SIG-M5 treated with dmso at 0.1 percent for 504 hours (cell line): ENCODE results near the gene NMNAT3.

ENCODE experiments used
- DNase-seq: peaks from one replicate; lab custom pipeline; 2025; ENCODE audit not compliant: unreplicated experiment; lab: John Stamatoyannopoulos, UW

The NMNAT3 gene

DNA sequence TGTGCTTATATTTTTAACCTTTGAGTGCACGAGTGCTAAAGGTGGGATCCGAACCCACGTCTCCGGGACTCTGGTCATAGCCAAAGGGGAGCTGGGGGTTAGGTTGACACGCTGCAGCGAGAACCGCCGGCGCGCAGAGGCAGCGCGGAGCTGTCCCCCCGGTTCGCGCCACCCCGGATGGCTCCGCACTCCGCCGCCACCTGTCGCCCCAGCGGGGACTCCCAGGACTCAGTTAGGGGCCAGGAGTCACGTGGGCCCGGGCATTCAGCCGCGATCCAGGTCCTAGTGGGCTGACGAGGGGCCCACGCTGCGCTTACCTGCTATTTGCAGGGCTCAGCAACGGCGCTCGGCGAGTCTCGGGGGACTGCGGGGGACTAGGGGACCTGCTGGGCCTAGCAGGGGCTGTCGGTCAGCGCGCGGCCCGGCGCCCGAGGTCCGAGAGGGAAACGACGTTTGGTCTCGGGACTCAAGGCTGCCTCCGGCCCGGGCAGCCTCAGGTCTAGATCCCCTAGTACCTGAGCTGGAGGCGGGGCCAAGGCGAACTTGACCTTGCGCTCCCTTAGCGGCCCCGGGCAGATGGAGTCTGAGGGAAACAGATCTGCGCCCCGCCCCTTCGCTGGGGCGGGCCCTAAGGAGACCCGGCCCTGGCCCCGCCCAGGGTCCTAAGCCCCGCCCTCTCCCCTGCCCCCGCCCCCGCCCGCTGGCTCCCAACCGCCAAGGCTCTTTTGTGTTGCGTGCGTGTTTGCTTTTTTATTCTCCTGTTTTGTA, at the start of gene NMNAT3:
Gene NMNAT3 (minus strand): TSS at position 585 of the 768 bp plus-strand sequence. CDS start 50,248 bp downstream, outside the sequence.
- DNase-seq, result peak; percentile 70

DNA sequence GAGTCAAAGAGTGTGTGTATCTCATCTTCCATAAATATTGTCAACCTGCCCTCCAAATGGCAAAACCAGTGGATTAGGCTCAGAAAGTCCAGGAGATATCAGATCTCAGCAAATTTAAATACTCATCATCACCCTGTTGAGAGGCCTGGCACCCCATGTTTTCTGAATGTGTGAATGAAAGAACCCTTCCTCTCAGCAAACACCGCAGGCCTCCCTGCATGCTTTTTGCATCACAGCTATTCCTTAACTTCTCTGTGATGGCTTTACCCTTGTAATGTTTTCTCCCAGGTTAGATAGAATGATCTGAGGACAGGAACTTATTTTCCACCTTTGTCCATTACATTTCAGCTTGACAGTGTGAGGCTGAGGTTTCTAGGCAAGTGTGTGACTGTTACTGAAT, 43.6 kb upstream of the NMNAT3 start:
- no peak for DNase-seq

DNA sequence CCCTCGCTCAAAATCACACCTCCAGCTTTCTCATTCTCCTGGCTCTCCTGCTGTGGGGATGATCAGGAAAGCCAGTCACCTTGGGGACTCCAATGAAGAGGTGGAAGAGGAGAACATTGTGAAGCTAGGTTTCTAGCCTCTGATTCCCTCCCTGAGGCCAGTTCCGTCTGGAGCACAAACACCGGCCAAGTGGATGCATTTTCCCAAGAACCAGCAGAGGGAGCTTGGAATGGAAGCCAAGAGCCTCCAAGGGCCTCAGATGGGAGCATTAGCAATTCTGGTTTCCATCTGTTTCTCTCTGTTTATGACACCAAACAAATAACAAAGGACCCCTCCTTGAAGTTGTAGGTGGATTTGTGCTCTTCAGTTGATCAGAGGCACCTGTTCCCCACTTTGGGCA, 40.6 kb upstream of the NMNAT3 start:
- peak; percentile 2 for DNase-seq

DNA sequence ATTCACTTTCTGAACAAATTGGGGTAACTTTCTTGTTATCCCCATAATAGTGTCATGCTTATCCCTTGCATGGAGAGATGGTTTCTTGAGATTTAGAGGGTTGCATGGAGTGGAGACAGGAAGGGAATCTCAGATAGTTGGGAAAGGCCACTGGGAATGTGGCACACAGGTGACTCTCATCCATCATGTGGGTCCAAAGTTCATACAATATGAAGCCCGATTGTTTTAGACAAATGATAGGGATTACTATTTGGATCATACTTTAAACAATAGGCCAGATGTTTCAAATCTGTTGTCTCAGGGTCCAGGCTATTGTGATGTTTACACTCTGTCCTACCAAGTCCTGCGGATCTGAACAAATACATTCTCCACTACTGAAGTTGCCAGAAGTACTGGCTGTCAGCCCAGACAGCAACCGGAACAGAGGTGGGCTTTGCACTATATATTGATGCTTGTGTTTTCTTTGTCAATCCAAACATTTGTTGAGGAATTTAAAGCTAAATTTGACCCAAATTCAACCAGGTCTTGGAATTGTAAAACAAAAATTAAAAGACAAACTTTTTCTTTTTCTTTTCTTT, 39.2 kb upstream of the NMNAT3 start:
- no peak for DNase-seq

DNA sequence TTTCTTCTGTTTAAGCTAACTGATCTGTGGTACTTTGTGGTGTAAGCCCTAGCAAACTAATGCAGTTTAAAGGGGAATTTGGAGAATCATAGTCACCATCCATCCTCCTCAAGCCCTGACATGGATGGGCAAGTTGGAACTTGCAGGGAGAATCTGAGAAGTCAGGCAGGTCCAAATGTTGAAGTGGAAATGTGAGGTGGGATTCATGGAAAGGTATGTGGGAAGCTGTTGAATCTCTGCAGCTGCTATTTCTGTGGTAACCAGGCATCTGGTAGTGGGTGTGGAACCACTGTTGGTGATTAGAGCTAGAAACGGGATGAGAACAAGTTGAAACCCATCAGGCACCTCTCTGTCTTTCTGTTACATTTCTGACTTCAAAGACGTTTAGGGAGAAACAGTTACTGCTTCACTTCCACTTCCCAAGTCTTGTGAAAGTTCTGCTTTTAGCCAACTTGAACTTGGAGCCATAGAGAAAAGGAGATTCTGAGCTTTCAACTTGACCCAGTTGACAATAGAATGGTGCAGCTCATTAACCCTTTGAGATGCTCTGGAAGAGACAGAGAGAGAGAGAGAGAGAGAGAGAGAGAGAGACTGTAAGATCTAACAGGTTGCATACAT, 38.1 kb upstream of the NMNAT3 start:
- DNase-seq, result peak; percentile 23

DNA sequence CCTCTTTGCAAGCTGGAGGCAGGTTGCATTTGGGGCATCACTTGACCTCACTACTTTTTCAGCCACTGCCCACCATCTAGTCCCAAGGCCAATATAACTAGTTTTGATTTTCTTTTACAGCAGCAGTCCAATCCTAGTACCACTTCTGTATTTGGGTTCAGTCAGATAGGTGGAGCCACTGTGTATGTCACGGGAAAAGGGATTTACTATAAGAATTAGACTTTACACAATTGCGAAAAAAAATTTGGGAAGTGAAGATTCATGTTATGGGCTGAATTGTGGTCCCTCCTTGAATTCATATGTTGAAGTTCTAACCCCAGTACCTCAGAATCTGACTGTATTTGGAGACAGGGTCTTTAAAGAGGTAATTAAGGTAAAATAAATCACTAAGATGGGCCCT, 37.4 kb upstream of the NMNAT3 start:
- no peak for DNase-seq

DNA sequence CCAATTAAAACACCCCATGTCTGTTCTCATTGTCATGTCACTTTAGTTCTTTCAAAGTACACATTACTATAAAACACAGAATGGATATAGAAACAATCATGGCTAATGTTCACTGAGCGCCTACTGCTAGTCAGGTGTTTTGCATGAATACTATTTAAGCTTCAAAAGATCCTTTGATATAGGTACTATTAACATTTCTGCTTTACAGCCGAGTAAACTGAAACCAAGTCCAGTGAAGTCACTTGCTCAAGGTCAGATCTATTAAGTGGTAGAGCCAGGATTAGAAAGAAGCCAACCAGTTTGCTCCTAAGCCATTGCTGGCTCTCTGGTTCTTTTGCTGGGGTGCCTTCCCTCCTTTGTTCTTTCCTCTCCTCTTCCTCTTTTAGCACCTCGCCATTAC, 32.4 kb upstream of the NMNAT3 start:
- DNase-seq, result no peak

DNA sequence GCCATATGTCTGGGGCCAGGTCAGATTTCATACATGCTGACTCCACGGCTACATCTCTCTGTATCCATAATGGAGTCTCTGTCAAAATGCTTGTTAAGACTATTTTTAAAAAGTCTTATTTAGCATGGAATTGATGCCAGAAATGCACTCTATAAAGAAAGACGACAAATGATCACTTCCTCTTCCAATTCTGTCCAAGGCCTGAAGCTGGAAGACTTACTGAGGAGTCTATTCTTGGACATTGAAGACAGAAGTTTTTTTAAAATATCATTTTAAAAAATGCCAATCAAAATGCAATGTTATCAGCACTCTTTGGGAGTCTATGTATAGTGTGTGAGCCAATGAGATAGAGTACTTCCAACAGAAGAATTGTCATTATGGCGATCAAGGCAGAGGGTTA, 27.9 kb upstream of the NMNAT3 start:
- no peak for DNase-seq

DNA sequence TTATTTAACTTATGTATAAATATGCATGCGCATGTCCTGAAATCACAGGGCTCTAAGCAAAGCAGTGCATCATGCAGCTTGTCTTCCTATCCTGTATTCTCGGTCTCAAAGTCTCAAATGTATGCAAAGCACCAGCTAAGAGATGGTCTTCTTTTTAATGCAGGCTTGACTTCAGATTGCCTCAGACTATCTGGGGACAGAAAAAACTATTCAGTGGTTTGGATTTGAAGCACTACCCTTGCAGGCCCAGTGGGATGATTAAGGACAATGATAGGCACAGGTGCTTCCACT, 18.5 kb upstream of the NMNAT3 start:
- DNase-seq, result no peak

DNA sequence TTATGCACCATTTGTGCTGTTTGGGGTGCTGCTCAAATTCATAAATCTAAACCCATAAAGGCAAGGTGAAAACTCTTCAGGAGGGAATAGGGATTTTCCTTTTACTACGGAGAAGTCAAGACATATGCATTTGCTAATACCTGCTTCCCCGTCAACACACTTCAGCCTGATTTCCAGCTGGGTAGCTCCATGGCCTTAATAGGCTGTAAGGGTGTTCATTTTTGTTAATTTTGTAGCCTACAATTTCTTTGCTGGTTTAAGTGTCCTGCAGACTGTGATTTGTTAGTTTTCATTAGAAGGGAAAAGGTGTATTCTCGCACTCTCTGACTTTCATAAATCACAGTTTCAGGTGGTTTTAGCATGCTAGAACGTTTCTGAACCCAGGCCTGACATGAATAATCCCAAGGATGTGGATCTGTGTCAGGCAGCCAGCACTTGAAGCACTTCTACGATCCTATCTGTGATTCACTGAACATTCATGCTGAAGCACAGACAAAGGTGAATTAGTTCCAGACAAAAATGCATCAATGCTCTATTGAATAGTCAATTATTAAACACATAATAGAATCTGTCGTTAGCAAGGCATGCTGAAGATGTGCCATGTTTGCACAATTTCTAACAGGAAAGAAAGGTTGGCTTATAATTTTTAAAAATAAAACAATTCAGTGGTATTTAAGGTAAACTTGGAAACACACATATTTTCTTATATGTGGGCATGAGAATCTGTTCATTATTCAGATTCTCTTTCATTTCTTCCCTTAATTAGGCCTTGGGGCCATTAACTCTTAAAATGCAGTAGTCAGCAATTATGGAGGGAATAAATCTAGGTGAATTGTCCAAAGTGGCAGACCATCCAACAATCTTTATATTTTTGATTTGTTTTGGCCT, 17.9 kb upstream of the NMNAT3 start:
- DNase-seq, result no peak

DNA sequence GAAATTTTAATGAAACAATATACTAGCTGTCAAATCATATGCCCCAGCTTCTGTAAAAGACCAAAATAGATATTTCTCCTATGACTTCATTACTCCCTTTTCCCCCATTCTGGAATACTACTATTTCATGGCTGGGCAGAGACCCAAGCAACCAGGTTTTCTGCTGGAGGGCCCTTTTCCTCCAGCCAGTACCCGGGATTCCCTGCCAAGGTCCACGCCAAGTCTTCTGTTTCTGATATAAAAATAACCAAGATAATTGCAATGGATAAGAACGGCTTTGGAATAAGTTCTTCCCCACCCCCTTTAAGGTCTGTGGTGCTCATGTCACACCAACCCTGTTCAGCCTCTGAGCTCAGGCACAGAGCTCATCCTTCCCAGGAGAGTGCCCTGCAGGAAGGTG, 17.2 kb upstream of the NMNAT3 start:
- no peak for DNase-seq

DNA sequence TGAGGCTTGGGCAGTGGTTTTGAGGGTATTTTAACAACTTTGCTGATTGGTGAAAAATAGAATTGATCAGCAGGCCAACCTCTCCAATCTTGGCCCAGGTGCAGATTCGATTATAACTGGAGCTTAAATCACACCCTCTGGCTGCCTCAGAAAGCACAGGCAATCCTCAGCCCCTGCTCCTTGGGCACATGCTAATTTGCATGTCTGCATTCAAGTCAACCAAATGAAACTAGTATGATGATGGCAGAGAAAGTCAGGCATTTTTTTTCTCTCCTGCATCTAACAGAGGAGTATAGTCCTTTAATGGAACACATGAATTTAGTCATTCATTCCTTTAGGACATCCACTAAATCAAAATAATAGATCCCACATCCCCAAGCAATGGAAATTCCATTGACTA, 16.8 kb upstream of the NMNAT3 start:
- no peak for DNase-seq

DNA sequence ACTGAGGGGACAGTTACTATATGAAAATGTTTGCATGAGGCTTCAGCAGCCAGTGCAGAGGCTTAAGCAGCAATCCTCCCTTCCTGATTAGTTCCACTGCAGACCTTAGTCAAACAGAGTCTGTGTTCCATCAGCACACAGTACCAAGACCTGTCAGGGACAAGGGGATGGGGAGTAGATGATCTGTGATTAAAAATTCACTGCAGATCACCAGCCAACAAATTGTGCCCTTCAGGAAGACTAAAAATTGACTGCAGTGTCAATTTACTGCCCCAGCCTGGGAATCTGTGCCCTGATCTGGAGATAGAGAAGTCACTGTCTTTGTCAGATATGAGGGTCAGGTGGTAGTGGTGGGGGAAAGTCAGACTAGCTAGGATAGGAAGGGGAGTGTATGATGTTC, 13.8 kb upstream of the NMNAT3 start:
- no peak for DNase-seq

DNA sequence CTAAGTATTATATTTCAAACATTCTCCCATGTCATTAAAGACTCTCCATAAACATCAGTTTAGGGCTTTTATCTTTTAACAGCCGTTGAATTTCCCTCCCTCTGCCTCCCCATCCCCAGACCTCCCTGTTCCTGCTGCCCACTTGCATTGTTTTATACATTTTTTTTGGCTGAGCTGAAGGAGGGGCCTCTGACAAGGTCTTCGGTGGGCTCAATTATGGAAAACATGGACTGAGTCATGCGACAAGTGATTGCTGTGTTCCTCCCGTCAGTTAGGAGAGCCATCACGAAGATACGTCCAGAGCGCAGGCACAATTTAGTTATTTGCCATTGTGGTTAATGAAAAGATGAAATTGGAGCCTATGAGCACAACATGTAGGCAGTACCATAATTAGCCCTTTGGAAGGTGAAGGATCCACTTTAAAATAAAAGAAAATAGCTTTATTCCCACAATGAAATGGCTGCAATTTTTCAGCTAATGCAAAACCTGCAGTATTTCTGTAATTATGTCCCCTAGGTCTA, 12.0 kb upstream of the NMNAT3 start:
- no peak for DNase-seq

DNA sequence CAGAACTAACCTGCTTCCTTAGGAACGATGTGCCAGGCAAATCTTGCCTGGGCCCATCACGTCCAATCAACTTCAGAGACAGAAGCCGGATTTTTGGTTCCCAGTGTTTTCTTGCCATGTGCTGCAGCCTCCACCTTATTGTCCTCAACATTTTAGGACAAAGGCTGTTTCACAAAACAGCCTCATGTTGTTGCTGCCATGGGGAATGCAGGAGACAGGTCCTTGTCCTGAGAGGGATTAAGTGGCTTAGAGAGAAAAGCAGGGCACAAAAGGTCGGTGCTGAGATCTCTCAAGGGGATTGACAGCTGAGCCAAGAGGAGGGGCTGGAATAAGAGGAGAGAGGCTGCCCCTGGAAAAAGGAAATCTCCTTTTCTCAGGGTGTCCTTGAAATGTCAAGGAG, 11.3 kb upstream of the NMNAT3 start:
- DNase-seq, result no peak

DNA sequence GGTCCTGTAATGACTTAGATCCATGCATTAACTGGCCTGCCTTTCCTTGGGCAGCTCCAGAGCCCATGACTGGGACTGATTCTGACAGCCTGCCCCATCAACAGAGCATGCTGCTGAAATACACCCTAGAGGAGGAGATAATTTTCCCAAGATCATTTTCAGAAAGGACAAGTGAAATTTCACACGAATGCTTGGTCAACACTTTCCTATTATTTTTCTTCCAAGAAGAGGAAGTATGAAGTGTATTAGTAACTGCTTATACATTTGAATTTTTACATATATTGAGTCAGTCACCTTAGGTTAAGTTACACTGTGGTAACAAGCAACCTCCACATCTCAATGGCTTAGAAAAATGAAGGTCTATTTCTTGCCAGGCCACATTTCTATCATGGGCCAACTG, 9.7 kb upstream of the NMNAT3 start:
- DNase-seq, result no peak

DNA sequence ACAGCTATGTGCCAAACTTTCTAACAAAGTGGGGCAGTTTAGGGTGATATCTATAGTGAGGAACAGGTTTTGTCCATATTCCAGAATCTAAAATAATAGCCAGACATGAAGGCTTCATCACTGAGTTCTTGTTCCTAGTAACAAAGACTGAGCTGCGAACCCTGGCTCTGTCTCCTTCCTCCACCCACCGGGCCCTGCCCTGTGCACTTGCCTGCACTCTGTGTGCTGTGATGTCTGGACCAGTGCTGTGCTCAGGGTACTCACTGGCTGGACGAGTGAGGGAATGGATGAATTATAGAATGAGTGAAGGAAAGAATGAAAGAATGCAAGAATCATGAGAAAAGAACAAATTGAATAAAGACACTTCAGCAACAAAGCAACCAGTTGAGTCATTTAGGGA, 8.9 kb upstream of the NMNAT3 start:
- no peak for DNase-seq

DNA sequence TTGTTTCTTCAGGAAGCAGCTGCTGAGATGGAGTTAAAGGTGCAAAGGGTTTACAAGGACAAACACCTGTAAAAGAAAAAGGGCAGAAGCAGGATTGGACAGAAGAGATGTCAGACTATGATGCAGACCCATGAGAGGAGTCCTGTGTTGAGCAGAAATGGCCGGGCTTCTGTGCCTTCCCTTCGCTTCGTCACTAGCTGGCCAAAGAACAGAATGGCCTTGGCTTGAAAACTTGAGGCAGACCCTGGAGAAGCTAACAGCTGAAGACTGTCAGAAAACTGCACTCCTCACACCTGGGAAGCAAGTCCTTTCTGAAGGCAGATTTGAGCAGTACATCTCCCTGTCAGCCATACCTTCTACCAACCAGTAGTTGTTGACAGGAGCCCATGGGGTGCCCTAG, 8.4 kb upstream of the NMNAT3 start:
- no peak for DNase-seq

DNA sequence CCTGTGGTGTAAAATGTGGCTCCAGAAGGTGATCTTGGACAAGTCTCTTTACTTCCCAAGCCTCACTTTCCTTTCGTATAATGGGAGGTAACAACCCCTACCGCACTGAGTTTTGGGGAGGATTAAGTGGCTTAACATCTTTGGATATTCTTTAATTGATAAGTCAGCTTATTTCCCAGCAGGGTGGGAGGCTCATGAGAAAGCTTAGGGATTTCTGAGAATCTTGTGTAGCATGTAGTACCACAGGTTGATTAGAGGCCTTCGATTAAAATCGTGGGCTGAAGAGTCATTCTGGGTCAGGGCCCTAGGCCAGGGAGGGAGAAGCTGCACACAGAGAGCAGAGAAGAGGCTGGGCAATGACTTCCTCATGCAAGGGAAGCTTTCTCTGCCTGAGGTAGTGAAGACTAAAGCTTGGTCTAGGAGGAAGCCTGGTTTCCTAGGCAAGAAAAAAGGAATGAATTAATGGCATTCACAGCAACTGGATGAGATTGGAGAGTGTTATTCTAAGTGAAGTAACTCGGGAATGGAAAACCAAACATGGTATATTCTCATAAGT, 1.5 kb upstream of the NMNAT3 start:
- DNase-seq, result no peak

DNA sequence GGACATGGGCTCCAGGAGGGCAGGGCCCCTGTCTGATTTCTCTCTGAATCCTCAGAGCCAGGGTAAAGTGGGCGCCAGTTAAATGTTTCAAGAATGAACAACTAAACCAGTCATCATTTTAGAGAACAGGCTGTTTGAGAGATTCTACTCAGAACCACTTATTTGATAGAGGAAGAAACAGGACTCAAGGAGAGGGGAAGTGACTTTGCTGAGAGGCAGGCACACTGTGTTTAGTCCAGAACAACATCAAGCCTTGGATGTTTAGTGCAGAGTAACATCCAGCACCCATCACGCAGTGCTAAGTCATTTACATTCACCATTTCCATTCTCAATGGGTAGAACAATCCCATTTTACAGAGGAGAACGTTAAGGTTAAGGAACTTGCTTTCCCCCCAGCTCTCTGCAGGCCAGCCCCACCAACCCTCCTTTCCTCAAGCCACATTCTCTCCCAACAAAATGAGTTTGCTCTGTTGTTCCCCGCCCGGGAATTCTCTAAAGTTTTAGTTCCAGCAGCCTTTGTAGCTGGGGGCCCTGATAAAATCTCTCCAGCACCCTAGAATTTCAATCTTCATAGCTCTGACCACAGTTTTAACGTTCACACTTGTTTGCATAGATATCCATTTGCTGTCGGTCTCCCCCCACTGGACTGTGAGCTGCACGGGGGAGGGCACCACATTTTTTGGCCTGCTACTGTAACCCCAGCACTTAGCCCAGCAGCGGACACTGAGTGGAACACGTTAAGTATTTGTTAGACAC, 962 bp downstream of the NMNAT3 start:
- peak; percentile 27 for DNase-seq

DNA sequence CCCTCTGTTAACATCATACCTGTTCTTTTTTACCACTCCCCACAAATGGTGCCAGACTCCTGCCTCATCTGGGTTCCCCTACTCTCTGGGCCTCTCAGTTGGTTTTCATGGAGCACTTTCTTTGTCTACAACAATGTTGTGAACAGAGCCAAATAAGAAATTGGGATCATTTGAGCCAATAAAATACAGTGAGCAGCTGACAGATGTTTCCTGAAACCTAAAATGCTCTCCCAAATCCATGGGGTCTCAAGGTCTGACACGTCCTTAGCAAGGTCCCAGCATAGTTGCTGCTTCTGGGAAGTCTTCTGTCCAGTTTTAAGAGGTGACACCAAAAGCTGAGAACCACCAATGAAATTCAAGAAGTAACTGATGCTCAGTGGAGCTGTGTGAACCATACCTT, 1.7 kb downstream of the NMNAT3 start:
- no peak for DNase-seq
